HS-27A (cell line): ENCODE measurements around the gene ABCC8.

Source experiments
- DNase-seq: peaks from one replicate; pipeline ENCODE4 v3.0.0-alpha.2; 2012; ENCODE audit warnings: low read depth, missing footprints

The ABCC8 gene

DNA sequence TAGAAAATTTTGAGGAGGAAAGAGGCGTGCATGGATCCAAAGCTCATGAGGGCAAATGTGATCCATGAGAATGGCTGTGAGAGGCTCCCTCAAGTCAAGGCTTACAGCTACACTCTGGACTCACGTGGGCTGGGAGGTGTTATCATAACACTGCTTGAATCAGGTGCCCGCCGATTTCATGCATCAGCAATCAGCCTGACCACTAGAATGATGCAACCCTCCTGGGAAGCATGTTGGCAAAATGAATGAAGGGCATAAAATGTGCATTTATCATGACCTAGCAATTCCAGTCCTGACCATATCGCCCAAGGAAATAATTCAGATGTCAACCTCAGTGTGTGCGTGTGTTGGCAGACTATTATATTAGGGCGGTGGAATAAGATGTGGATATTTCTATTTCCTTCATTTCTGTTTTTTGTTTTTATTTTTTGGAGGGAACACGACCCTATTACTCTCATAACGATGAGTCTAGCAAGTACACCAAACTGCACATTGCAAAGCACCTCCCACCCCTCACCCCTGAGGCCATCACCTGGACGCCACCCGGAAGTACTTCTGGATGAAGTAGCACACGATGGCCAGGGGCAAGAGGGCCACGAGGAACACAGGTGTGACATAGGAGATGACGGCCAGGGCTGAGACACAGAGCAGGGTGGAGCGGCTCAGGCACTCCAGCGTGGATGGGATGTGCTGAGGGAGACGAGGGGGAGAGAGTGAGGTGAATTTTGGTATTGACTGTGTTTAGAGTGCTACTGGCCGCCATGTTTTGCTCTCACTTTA is 72.5 kb downstream of the ABCC8 start:
- DNase-seq = no peak

DNA sequence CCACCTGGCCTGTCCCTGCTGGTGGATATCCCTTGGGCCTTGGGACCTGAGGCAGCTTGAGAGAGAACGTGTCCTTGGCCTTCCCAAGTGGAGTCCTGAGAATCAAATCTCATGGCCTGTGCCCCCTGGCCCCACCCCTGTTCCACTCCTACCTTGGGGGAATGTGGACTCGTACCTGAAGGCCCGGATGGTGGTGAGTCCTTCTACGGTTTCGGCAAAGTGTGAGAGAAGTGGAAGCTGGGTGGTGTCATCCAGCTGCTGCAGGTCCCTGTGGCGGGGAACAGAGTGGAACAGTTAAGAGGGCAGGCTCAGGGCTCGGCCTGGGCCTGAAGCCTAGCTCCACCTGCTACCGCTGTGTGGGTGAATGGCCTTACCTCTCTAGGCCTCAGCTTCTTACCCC is 74.2 kb downstream of the ABCC8 start:
- DNase-seq = no peak

DNA sequence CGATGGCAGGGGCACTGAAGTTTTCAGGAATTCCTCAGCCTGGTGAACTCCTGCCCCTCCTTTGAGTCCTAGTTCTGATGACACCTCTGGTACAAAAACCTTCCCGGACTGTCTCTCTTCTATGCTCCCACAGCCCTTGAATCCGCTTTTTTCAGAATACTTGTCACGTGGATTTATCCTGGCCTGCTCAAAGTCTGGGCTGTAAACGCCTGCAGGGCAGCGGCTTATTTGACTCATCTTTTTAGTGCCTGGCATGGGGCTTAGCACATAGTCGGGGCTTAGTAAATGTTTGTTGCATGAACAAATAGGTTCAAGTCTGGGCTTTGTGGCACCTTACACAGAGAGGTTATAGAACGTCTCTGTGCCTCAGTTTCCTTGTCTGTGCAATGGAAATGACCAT is 74.8 kb downstream of the ABCC8 start:
- no peak for DNase-seq

DNA sequence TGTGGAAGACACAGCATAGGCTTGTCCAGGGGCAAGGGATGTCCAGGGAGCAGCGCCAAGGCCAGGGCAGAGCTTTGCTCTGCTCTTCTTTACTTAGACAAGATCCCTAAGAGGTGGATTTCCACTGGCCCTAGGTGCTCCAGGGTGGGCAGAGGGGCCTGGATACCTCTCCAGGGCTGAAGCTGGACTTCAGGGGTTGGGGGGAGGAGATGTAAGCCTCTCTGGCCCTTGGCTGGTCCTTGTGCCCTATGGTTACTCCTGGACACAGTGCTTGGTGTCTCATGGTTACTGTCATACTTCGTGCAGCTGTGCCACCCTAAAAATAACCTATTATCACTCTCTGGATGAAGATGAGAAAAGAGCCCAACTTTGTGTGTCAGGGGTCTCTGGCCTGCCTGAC is 75.3 kb downstream of the ABCC8 start:
- DNase-seq = no peak

DNA sequence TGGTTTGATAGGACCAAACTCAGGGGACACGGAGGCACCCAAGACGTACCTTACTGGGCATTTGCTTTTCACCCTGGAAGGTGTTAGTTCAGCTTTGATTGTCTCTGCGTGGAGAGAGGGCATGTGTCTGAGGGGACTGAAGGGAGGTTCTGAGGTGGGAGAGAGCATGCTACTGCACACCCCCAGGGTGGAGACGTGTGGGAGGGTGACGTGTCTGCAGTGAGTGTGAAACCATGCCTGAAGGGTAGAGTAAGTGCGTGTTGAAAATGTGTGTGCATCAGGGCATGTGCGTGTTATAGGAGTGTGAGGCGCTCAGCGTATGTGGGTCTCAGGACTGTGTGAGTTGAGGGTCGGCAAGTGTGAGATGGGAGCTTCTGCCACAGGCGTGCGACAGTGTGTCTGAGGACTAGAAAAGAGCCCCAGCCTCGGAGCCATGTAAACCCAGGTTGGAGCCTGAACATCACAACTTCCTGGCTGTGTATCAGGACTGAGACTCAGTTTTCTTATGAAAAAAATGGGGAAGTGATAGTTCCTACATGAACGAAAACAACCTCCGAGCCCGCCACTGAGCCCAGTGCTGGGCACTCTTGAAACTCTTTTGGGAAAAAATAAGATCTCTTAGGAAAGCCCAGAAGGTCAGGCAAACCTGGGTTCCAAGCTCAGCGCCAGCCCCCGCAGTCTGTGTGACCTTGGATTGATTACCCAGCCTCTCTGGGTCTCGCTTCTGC is 76.4 kb downstream of the ABCC8 start:
- DNase-seq = no peak

DNA sequence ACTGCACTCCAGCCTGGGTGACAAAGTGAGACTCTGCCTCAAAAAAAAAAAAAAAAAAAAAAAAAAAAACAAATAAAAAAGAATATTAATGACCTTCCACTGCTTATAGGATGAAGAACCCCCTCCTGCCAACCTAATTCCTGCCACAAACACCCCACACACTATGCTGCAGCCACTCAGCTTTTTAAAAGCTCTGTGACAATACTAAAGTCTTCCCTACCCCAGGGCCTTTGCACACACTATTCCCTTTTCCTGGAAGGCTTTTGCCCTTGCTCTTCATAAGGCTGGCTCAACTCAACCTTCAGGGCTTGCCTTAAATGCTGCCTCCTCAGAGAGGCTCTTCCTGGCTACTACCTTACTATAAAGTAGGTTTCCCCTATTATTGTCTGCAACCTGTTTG is 77.4 kb downstream of the ABCC8 start:
- DNase-seq = no peak

DNA sequence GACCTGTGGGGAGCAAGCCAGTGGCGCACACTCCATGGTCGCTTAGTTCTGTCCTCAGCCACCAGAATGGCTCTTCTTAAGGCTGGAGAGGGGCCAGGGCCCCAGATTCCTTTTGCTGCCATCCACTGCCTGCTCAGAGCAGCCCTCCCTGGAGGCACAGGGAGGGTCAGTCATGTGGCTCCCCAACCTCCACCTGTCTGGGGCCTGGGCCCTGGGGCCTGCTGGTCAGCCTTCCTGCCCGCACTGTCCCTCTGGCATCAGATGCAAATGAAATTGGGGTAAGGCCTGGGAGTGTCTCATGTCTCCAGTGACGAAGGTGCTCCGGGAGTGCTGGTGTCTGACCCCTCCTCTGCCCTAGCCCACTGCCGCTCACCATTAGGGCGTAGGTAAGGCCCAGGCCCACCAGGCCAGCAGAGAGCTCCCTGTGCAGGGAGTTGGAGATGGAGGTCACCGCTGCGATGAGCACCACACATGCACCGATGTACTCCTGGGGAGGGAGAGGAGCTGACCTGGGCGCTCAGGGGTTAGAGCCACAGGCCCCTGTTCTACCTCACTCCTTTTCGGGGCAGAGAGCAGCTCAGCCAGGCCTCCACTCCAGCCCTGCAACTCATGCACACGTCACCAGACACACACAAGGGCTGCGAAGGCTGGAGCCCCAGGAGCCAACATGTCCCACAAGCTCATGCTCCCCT is 79.2 kb downstream of the ABCC8 start:
- DNase-seq = no peak

DNA sequence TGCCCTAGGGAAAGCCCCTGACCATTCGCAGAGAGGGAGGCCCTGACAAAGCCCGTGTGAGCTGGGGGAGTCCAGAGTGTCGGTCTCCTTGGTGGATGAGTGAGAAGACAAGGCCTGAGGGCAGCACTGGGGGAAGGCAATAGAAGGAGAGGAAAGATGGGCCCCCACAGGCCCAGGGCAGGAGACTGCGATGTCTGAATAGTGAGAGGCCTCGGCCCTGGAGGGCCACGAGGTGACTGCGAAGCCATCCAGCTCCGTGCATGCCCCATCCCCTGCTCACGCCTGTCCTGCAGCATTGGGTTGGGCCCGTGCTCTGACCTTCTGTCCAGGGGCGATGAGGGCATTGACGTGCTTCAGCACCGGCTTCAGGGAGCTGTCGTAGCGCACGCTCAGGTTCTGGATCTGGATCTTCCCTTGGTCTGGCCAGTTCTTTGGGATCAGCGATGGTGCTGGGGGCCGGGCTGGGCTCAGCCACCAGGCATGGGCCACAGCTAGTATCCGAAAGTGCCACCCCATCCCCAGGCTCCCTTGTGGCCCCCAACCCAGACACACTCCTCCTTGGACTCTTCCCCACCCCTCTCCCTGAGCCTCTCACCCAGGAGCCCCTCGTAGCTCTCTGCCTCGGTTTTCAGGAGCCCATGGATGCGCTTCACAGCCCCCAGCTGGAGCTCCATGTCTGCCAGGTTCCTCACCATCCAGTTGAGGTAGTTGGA is 79.9 kb downstream of the ABCC8 start:
- no peak for DNase-seq

DNA sequence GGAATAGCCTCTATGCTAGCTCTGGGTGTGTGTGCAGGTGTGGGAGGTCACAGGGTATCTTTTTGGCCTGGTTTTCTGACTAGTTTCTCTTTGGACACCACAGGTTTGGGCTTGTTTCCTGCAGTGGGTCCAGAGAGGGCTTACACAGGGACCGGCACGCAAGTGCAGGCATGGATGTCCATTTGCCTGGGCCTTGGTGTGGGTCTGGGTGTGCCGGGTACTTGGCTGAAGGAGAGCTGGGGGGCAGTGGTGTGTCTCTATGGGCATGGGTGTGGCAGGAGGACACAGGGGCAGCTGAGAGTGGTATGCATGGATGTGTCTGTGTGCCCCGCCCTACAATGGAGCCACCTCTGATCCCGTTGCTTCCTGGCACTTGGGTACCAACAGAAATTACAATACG is 80.7 kb downstream of the ABCC8 start:
- no peak for DNase-seq

DNA sequence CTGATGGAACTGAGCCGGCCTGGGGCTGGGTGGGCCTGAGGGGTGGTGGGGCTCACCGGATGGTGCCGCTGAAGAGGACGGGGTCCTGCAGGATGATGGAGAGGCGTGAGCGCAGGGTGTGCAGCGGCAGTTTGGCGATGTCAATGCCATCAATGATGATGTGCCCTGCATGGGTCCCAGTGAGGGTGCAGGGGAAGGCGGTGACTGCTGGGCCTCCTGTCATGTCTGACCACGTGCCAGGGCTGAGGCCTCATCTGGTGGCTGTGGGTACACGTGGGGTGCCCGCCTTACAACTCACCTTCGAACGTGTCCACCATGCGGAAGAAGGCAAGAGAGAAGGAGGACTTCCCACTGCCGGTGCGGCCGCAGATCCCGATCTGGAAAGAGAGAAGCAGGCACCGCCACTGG is 81.1 kb downstream of the ABCC8 start:
- no peak for DNase-seq

DNA sequence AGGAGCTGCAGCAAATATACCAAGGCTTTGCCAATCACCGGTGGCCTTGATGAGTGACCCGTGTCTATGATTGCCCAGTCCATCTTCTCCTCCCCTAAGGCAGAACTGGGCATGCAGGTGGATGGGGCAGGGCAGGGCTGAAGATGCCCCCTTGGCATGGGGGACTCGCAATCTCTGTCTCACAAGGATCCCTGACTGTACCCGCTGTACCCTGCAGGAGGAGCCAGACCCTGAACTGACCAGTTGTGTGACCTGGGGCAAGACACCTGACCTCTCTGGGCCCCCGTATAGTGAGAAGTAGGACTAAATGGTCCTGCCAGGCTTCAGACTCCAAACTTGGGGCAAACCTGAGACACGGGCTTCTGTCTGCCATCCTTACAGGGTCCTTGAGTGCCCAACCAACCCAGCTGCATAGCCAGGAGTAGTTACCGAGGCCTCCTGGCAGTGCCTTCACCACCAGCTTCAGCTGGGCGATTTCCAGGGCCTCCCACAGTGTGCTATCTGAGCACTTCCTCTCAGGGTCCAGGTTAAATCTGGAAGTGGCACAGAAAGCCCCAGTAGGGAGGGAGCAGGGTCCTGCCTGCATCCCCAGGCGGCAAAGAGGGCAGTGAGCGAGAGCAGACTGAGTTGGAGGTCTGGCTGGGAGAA is 81.8 kb downstream of the ABCC8 start:
- no peak for DNase-seq

DNA sequence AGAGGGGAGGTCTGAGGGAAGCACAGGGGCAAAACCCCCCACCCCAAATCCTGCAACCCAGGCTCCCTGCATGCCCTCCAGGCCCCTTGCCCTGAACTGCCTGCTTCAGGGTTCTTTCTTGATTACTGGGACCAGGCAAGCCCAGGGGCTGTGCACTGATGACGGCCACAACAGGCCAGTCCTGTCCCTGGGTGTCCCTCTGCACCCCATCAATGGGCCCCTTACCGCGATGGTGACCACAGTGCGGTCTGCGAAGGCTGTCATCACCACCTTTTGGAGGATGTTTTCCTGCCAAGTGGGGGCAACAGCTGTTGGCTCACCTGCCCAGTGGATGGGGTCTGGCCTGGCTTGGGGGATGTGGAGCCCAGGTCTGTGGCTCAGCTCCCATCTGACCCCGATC is 83.2 kb downstream of the ABCC8 start:
- DNase-seq = no peak

DNA sequence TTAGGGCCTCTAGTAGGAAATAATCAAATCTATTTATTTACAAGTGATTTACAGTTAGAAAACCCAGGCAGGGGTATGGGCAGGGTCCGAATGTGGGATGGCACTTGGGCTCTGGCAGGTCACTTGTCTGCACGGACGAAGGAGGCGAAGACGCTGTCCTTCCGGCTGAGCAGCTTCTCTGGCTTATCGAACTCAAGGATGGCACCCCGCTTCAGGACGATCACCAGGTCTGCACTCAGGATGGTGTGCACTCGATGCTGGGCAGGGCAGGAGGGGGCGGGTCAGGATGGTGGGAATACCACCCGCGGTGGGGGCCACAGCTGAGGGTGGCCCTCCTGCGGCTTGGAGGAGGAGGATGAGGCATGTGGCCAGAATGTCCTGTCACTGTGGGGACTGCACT is 83.8 kb downstream of the ABCC8 start:
- no peak for DNase-seq

DNA sequence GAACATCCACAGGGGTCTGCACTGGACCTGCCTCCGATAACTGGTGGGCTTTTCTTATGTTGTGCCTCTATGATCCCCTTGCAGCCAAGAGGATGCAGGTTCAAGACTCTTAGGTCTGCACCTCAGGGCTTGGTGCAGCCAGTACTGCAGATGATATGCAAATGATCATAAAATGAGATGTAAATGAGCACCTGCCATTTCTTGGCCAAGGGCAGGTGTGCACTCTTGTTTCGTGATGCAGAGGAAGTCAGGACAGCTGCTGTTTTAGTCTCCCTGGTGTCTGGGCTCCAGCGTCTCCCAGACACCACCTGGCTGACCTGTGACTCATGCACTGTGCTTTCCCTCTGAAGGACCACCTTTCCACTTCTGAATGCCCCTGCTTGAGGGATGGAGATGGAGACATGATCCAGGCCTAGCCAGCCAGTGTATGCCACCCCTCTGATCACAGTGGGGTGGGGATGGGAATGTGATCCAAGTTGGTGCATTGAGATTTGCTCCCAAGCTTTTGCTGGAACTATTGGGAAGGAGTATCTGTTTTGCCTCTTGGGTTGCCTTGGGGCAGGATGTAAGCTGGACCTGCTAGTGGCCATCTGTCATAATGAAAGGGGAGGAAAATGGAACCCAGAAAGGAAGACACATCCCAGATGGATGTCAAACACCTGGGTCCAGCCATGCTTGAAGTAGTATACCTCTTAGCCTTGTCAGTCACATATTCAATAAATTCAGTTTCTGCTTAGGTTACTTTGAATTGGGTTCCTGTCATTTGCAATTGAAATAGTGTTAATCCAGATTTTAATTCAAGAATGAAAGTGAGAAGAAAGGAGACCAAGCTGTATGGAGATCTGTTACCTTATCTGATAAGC is 84.9 kb downstream of the ABCC8 start:
- no peak for DNase-seq

DNA sequence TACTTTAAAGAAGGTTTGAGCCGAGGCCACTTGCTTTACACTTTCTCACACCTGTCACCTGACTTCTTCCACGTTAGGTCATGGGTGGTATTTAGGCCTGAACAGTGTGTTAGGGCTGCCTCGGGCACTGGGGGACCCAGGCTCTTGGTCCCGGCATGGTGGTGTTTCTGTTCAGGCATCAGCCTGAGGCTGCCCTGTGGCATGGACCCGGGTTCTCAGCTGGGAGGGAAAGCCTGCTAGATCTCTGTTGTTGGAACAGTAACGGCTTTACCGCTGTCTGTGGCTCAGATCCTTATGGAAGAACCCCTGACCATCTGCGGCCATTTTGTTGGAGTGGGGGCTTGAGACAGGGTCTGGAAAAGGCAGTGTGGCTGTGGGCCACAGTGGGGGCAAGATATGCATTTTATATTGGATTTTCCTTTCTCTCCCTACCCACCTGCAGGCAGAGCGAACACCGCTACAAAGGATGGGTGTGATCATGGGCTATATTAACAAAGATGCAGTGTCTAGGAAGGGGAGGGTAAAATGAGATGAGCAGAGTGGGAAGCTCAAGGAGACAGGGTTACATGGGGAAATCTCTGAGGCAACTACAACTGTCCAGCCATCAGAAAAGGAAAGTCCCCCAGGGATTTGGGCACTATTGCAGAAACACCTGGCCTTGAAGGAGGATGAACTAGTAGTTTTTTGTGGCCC is 86.5 kb downstream of the ABCC8 start:
- no peak for DNase-seq

DNA sequence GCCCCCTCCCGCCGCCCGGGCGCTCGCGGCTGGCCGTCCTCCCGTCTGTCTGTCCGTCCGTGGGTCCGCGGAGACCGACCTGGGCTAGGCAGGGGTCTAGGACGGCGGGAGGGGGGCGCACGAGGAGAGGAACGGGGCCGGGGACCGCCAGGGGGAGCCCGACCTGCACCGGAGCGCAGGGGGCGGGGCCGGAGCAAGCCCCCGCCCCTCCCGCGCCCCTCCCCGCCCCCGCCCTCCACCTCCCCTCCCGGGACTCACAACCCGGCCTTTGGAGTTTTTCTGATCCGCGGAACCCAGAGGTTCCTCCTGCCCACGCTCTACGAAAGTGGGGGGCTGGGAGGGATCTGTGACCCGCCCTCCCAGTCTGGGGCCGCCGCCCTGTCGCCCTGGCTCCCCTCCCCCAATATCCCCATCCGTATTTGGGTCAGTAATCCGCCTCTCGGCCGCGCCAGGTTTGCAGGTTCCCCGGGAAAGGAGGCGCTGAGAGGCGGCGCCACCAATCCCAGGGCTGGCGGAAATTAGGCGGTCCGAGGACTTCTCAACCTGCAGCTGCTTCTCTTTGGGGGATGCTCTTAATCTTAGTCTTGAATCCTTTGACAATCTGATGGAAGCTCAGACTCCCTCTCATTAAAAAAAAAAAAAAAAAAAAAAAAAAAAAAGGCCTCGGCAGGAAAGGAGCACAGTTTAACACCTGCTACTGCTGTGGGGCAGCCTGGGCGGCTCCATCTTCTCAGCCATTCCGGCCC is 87.3 kb downstream of the ABCC8 start:
- no peak for DNase-seq

DNA sequence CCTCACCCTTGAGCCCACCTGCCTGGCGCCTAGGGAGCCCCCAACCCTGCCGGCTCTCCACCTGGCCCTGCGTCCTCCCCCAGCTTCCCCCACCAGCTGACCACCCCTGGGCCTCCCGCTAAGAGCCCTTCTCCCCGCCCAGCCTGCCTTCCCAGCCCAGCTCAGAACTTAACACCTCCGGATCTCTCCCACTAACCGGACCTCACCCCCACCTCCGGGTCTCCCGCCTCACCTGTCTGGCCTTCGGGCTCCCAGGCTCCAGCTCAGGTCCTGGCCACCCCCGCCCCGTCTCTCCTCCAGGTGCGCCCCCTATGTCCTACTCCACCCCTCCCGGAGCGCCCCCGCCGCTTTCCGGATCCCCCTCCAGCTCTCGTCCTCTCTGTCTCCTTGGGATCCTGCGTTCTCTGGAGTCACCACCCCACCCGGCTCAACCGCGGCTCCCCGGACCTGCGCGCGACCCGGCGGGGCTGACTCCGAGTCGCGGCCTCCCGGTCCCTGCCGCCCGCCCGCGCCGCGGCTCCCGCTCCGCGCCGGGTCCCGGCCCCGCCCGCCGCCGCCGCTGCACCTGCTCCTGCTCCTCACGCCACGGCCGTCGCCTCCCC is 87.9 kb downstream of the ABCC8 start, which contains the start of gene KCNJ11:
KCNJ11 (minus strand) TSS at position 51 of the 602 bp plus-strand sequence. CDS start 568 bp downstream, outside the sequence.
- no peak for DNase-seq

DNA sequence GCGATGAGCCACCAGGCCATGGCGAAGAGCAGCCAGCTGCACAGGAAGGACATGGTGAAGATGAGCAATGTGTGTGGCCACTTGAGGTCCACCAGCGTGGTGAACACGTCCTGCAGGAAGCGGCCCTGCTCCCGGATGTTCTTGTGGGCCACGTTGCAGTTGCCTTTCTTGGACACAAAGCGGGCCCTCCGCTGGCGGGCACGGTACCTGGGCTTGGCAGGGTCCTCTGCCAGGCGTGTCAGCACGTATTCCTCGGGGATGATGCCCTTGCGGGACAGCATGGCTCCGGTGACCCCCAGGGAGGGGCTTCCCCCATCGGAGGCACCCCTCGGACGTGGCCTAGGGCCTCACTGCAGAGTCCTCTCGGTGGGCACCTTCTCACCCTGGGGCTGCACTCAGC is 88.8 kb downstream of the ABCC8 start:
- no peak for DNase-seq

DNA sequence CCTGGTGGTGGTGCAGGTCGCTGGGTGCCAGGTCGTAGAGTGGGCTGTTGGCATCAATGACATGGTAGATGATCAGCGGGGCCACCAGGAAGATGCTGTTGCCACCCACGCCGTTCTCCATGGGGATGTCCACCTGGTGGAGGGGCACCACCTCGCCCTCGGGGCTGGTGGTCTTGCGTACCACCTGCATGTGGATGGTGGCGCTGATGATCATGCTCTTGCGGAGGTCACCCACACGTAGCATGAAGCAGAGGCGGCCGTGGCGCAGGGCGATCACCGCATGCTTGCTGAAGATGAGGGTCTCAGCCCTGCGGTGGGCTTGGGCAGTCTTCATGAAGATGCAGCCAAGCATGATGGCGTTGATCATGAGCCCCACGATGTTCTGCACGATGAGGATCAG is 89.4 kb downstream of the ABCC8 start:
- no peak for DNase-seq
